ENCODE results near the gene ATP13A1.
A peak's percentile ranks its signal among the peaks of the same experiment; 100 is the strongest.
"Not testable (repeated sequence)": the region's sequence is repeated elsewhere in the genome, so short reads cannot be mapped to it uniquely, and the experiment has no call there.

The ATP13A1 gene

DNA sequence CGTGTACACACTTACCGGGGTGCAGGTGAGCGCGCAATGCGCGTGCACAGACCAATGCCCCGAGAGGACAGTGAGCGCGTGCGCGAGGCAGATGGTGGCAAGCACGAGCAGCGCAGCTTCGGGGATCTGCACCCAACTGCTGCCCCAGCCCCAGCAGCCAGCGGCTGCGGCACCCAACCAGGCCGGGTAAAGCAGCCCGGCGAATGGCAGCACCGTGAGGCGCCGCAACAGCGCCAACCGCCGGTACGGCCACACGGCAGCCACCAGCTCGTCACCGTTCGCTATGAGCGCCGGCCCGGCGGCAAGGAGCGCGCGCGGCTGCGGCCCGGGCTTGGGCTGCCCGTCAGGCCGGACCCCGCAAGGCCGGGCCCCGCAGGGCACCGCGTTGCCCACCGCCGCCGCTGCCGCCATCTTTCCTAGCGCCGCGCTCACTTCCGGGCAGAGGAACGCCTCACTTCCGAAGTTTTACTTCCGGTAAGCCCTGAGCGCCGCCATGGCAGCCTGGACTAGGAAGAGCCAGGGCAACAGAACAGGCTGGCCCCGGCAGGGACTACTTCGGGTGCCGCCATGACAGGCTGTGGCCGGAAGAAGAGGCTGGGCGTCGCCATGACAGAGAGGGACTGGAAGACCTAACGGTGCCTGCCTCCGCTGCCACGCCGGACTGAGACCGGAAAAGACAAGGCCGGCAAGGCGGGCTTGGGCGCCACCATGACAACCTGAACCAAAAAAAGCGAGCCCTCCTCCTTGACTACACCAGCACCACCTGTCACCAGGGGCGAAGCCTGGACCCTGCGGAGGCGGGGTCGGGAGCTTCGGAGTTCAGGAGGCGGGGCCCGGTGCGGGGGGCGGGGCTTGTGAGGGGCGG lies at the start of gene ATP13A1:
TSS of gene ATP13A1 (minus strand) at position 421 of the 865 bp plus-strand sequence. CDS start at position 411, 10 bp downstream.
- DNase-seq, result peak; percentile 92

DNA sequence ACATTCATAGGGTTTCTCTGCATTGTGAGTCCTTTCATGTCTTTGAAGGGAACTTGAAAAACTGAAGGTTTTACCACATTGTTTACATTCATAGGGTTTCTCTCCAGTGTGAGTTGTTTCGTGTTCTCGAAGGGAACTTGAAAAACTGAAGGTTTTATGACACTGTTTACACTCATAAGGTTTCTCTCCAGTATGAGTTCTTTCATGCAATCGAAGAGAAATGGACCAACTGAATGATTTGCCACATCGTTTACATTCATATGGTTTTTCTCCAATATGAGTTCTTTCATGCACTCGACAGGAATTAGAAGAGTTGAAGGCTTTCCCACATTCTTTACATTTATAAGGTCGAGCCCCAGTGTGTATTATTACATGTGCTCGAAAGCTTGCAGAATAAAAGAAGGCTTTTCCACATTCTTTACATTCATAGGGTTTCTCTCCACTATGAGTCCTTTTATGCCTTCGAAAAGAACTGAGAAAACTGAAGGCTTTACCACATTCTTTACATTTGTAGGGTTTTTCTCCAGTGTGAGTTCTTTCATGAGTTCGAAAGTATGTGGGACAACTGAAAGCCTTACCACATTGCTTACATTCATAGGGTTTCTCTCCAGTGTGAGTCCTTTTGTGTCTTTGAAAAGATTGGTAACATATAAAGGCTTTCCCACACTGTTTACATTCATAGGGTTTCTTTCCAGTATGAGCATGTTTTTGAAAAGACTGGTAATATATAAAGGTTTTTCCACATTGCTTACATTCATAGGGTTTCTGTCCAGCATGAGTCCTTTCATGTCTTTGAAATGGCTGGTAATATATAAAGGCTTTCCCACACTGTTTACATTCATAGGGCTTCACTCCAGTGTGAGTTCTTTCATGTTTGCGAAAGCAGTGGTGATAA lies 48.7 kb upstream of the ATP13A1 start:
- no peak for DNase-seq

DNA sequence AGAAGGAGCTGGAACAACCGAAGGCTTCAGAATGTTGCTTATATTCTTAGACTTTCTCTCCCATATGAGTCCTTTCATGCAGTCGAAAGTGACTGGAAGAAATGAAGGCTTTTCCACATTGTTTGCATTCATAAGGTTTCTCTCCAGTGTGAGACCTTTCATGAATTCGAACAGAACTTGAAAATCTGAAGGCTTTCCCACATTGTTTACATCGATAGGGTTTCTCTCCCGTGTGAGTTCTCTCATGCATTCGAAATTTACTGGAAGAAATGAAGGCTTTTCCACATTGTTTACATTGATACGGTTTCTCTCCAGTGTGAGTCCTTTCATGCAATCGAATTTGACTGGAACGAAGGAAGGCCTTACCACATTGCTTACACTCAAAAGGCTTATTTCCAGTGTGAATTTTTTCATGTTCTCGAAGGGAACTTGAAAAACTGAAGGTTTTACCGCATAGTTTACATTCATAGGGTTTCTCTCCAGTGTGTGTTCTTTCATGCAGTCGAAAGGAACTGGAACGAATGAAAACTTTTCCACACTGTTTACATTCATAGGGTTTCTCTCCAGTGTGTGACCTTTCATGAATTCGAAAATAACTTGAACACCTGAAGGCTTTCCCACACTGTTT lies 47.9 kb upstream of the ATP13A1 start:
- no peak for DNase-seq

DNA sequence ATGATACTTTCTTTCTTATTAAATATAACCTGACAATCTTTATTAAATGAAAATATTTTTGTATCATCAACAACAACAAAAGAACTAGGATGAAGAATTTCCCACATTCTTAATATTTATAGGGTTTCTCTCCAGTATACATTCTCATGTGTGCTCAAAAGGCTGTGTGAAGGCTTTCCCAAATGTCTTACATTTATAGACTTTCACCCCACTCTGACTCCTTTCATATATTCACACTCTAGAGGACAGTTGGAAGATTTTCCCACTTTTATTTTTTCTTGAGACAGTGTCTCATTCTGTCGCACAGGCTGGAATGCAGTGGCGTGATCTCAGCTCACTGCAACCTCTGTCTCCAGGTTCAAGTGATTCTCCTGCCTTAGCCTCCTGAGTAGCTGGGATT lies 47.0 kb upstream of the ATP13A1 start:
- no peak for DNase-seq

DNA sequence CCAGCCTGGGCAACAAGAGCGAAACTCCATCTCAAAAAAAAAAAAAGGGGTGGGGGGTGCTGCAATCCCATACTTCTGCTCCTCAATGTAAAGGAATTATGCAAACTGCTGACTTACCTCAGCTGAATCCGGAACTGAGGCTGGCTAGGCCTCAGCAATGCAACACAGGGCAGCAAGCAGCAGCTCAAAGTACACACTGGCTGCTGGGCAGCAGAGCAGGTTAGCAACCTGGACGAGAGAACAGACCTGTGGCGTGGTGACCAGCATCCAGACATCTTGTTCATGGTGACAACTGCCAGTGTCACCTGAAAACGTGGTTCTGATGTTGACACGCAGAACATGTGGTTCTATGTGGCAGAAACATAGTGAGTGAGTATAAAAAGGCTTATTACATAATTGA lies 41.4 kb upstream of the ATP13A1 start:
- DNase-seq, result no peak

DNA sequence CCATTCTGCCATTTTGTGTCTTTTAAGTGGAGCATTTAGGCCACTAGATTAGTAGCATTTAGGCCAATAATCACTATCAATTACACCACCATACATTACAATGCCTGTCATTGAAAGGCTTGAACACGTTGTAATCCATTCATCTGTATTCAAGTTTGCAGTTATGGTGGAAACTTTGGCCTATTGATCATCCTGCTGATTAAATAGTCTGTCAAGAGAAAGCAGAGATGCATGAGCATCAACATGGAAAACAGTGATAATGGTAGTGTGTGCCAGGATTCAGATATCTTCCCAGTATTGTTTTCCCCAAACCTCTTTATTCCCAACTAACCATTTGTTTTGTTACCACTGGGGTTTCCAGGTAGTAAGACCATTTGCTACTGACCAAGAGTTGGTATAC lies 37.0 kb upstream of the ATP13A1 start:
- DNase-seq, result not testable (repeated sequence)

DNA sequence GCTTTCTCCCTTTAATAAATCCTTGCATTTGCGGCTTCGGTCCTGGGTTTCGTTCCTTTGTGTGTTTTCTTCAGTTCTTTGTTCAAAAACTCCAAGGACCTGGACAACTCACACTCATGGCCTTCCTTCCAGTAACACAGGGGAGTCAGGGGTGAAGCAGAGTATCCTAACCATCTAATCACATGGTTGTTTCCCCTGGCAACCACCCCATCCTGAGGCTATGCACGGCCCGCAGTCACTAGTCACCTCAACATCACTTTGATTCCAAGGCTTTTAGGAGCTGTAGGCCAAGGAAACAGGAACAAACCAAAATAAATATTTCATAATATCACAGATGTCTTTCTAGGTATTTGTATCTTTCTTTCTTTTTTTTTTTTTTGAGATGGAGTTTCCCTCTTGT lies 34.1 kb upstream of the ATP13A1 start:
- no peak for DNase-seq

DNA sequence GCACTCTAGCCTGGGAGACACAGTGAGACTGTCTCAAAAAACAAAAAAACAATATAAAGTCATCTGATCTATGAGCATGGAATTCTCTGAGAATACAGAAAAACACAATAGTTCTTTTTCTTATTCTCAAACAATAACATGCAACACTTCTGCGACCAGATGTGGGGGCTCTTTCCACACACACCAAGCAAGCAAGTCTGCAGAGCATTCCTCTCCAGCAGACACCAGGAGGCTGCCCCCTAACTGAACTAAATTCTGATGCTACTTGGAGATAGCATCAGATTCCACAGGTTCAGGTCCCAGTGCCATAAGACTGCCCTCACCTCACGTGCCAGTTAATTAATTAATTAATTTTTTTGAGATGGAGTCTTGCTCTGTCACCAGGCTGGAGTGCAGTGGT lies 32.9 kb upstream of the ATP13A1 start:
- no peak for DNase-seq

DNA sequence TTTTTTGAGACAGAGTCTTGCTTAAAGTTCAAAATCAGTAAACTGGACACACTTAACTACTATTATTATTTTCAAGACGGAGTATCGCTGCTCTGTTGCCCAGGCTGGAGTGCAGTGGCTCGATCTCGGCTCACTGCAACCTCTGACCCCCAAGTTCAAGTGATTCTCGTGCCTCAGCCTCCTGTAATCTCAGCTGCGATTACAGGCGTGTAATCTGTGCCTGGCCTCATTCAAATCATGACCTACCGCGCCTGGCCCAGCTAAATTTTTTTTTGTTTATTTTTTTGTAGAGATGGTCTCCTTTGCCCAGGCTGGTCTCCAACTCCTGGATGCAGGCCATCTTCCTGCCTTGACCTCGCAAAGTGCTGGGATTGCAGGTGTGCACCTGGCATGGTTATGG lies 28.2 kb upstream of the ATP13A1 start:
- DNase-seq, result no peak

DNA sequence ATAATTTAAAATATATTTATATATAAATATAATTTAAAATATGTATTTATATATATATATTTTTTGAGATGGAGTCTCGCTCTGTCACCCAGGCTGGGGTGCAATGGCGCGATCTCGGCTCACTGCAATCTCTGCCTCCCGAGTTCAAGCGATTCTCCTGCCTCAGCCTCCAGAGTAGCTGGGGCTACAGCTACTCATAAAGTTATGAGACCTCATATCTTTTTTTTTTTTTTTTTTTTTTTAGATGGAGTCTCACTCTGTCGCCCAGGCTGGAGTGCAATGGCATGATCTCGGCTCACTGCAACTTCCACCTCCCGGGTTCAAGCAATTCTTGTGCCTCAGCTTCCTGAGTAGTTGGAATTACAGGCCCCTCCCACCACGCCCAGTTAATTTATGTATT lies 25.5 kb upstream of the ATP13A1 start:
- not testable (repeated sequence) for DNase-seq

DNA sequence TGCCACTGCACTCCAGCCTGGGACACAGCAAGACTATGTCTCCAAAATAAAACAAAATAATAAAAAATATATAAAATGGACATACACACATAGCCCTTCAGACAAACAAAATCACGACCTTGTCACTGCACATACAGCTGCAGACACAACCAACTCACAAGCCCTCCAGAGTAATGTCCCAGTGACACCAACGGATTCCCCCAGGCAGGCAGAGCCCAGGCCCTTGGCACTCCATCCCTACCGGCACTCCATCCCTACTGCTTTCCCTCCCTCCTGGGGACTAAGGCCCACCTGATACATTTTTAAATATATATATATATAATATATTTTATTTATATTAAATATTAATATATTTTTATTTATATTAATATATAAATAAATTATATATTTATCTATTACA lies 23.6 kb upstream of the ATP13A1 start:
- no peak for DNase-seq

DNA sequence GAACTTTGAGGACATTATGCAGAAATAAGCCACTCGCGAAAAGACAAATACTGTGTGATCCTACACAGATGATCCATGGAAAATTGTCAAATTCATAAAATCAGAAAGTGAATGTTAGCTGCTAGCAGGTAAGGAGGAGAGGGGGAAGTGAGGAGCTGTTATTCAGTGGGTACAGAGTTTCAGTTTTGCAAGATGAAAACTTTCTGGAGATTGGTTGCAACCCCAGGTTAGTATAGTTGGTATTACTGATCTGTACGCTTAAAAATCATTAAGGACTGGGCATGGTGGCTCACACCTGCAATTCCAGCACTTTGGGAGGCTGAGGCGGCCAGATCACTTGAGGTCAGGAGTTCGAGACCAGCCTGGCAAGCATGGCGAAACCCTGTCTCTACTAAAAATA lies 23.1 kb upstream of the ATP13A1 start:
- no peak for DNase-seq

DNA sequence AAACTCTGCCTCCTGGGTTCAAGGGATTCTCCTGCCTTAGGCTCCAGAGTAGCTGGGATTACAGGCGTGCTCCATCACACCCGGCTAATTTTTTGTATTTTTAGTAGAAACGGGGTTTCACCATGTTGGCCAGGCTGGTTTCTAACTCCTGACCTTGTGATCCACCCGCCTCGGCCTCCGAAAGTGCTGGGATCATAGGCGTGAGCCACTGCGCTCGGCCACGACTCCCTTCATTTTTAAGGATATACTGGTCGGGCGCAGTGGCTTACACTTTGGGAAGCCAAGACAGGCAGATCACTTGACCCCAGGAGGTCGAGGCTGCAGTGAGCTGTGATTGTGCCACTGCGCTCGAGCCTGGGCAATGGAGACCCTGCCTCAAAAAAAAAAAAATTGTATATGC lies 22.6 kb upstream of the ATP13A1 start:
- DNase-seq, result not testable (repeated sequence)

DNA sequence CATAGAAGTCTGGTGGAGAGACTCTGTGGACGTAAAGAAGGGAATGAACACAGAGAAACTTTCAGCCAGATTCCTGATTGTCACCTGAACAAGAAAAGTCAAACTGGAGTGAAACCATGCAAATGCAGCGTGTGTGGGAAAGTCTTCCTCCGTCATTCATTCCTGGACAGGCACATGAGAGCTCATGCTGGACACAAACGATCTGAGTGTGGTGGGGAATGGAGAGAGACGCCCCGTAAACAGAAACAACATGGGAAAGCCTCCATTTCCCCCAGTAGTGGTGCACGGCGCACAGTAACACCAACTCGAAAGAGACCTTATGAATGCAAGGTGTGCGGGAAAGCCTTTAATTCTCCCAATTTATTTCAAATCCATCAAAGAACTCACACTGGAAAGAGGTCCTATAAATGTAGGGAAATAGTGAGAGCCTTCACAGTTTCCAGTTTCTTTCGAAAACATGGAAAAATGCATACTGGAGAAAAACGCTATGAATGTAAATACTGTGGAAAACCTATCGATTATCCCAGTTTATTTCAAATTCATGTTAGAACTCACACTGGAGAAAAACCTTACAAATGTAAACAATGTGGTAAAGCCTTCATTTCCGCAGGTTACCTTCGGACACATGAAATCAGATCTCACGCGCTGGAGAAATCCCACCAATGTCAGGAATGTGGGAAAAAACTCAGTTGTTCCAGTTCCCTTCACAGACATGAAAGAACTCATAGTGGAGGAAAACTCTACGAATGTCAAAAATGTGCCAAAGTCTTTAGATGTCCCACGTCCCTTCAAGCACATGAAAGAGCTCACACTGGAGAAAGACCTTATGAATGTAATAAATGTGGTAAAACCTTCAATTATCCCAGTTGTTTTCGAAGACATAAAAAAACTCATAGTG lies 15.9 kb upstream of the ATP13A1 start:
- DNase-seq, result no peak

DNA sequence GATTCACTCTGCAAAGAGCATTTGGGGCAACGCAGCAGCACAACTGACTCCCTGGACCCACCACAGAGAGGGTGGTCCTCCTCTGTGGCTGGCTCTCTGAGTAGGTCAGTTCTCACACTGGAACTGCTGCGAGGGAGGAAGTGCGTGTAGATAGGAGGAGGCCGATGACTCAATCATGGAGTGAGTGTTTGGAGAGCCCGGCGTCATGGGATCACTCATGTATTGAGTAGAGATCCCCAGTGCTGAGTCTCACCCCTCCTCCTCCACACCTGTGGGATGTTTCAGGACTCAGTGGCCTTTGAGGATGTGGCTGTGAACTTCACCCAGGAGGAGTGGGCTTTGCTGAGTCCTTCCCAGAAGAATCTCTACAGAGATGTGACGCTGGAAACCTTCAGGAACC lies 14.1 kb upstream of the ATP13A1 start:
- DNase-seq, result peak; percentile 10

DNA sequence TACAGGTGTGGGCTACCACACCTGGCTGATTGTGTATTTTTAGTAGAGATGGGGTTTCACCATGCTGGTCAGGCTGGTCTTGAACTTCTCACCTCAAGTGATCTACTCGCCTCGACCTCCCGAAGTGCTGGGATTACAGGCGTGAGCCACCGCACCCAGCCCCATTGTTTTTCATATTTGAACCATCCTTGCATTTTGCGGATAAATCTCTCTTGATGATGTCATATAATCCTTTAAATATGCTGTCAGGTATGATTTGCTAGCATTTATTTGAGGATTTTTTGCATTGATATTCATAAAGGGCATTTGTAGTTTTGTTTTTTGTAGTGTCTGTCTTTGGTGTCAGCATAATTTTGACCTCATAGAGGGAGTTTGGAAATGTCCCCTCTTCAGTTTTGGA lies 10.8 kb upstream of the ATP13A1 start:
- DNase-seq, result peak; percentile 19

DNA sequence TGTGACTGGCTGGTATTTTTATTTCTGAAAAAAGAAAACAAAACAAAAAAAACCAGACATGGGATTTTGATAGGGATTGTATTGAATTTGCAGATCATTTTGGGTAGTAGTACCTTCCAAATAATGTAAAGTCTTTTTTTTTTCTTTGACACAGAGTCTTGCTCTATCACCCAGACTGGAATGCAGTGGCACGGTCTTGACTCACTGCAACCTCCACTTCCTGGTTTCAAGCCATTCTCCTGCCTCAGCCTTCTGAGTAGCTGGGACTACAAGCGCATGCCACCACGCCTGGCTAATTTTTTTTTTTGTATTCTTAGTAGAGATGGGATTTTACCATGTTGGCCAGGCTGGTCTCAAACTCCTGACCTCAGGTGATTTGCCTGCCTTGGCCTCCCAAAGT lies 9.3 kb upstream of the ATP13A1 start:
- DNase-seq, result no peak

DNA sequence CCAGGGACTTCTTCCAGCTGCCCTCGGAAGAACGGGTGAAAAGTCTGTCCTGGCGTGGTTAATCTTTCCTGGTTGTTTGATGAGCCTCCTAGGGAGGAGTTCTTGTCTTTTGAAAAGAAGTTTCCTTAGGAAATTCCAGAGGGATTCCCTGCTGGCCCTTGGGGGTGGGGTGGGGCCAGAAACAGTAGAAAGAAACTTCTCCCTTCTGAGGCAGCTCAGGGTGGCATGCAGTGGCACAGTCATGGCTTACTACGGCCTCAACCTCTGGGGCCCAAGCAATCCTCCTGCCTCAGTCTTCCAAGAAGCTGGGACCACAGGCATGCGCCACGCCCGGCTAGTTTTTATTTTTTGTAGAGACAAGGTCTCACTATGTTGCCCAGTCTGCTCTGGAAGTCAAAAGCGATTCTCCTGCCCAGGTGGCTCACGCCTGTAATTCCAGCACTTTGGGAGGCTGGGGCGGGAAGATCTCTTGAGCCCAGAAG lies 6.6 kb upstream of the ATP13A1 start:
- no peak for DNase-seq

DNA sequence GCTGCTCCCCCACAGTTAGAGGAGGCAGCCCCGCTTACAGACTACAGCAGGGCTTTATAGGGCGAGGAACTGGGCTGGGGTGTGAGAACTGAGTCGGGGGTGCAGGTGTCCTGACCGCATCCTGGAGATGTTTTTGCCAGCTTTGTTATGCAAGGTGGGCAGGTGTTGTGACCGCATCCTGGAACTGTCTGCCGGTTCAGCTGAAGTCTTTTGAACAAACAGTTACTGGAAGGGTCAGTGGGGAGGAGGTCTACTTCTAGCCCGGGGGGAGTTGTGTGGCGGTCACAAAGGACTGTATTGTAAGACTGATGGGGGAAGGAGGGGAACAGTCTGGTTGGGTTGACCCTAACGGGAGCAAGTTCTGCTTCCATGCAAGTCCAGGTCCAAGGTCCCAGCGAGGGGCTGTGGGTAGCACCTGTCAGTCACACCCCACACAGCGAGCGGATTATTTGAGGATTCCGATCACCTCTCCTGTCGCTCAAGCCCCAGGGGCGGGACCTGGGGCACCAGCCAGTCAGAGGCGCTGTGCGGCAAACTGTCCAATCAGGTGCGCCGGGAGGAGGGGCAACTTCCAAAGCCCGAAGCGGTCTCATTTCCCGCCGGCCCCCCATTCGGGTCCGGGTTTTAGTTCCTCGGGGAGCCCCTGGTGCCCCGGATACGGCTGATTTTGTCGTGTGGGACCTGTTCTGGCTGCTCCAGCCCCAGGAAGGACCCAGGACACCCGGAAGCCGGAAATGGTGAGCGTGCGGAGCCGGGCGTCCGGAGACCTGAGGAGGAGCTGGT lies 4.9 kb upstream of the ATP13A1 start, which contains the start of gene ZNF101:
TSS of gene ZNF101 (plus strand) at position 610 of the 783 bp plus-strand sequence. CDS start at position 735, 125 bp downstream.
- DNase-seq, result peak; percentile 97

DNA sequence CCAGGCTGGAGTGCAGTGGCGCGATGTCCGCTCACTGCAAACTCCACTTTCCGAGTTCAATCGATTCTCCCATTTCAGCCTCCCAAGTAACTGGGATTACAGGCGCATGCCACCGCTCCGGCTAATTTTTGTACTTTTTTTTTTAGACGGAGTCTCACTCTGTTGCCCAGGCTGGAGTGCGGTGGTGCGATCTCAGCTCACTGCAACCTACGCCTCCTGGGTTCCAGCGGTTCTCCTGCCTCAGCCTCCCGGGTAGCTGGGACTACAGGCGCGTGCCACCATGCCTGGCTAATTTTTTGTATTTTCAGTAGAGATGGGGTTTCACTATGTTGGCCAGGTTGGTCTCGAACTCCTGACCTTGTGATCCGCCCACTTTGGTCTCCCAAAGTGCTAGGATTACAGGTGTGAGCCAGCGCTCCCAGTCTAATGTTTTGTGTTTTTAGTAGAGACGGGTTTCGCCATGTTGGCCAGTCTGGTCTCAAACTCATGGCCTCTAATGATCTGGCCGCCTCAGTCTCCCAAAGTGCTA lies 2.0 kb upstream of the ATP13A1 start:
- DNase-seq, result not testable (repeated sequence)

DNA sequence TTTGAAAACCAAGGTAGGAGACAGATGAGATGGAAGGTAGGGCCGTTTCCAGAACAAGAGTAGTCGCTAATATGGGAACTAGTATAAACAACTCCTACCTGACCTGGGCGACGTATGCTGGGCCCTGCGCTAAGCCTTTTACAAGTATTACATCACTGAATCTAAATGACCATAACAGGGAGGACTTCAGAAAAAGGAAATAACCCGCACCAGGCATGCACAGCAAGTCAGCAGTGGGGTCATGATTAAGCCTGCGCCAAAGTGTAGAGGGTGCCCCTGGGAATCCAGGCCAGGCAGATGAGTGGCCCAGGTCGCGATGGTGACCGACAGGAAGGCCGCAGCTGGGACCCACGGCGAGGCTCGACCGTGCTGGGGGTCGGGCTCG lies 613 bp downstream of the ATP13A1 start:
- DNase-seq, result no peak

Data from stimulated activated CD8-positive, alpha-beta memory T cell treated with anti-CD3 and anti-CD28 coated beads, Interleukin-4, amount 100 ng/mL, for 48 hours (primary cell).